Measurements from ENCODE around the gene SYT2.
"Not testable (repeated sequence)": the region's sequence is repeated elsewhere in the genome, so short reads cannot be mapped to it uniquely, and the experiment has no call there.

The SYT2 gene

DNA sequence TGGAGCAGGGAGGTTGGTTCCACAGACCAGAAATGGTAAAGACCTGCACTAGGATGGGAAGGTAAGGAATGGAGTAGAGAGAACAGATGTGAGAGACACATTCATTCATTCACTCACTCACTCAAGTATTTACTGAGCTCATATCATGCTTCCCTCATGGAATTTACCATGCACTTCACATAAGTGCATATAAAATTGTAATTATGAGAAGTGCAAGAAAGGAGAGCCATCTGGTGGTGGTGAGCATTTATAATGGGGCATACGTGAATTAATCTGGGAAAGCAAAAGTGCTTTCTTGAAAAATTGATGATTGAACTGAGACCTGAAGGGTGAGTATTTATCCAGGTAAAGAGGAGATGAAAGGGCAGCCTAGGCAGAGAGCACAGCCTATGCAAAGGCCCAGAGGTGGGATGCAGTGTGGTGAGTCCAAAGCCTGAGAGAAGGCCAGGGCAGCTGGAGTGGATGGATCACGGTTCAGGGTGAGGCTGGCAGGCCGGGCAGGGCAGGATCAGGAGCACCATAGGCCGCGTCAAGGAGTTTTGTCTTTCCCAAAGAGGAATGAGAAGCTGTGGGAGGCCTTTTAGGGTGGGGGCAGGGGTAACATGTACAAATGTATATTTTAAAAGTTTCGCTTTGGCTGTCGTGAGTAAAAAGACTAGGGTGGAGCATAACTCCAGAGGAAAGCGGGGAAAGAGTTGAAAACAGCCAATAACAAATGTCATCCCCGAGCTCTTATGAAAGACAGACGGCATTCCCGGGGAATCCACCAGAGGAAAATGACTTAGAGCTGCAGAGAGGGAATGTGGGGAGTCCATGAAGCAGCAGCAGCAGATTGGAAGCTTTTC lies 95.7 kb downstream of the SYT2 start:
- H3K36me3 ChIP-seq (ENCODE audit: control insufficient read depth, insufficient read depth, low read length), result not testable (repeated sequence)

DNA sequence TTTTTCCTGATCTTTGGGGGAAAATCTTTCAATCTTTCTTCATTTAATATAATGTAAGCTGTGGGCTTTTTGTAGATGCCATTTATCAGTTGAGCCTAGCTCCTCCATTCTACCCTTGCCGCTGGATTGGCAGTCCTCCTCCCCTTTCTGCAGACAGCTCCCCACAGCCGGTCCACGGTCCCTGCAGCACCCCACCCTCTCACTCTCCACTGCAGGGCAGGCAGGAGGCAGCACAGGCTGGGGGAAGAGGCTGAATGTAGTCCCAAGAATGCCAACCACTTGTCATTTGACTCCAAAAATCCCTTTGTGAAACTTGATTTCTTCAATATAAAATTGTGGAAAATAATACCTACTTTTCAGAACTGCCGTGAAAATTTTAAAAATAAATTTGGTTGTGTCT lies 96.7 kb downstream of the SYT2 start:
- H3K4me1 ChIP-seq (ENCODE audit: control insufficient read depth, insufficient read depth, low read length), result peaks cover 7% of the 10 kb centered on the region
- no peaks in the 10 kb centered on the region for H3K27me3 ChIP-seq (ENCODE audit: control insufficient read depth, insufficient read depth, low read length)
- no peaks in the 10 kb centered on the region for H3K36me3 ChIP-seq (ENCODE audit: control insufficient read depth, insufficient read depth, low read length)
- no peak overlapping the region for H3K4me3 ChIP-seq (ENCODE audit: low read length)
- no peak overlapping the region for H3K9ac ChIP-seq (ENCODE audit: low read length)
- no peaks in the 10 kb centered on the region for H3K9me3 ChIP-seq (ENCODE audit: control insufficient read depth, low read length)

More for the DNA sequence above, 95.7 kb downstream of the SYT2 start:
- not testable (repeated sequence) for H3K9ac ChIP-seq (ENCODE audit: low read length); H3K4me3 ChIP-seq (ENCODE audit: low read length); H3K27me3 ChIP-seq (ENCODE audit: control insufficient read depth, insufficient read depth, low read length); H3K9me3 ChIP-seq (ENCODE audit: control insufficient read depth, low read length)
- H3K4me1 ChIP-seq (ENCODE audit: control insufficient read depth, insufficient read depth, low read length), result peaks cover 18% of the 10 kb centered on the region

DNA sequence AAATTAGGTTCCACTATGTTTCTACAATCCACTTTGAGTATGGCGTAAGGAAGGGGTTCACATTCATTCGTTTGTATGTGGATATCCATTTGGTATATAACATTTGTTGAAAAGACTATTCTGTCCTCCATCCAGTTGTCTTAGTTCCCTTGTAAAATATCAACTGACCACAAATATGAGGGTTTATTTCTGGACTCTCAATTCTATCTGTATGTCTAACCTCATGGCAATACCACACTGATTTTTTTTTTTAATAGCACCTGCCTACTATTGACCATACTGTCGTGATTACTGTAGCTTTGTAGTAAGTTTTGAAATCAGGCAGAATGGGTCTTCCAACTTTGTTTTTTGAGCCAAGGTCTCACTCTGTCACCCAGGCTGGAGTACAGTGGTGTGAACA lies 98.2 kb downstream of the SYT2 start:
- H3K9ac ChIP-seq (ENCODE audit: low read length); H3K27me3 ChIP-seq (ENCODE audit: control insufficient read depth, insufficient read depth, low read length); H3K9me3 ChIP-seq (ENCODE audit: control insufficient read depth, low read length); H3K4me1 ChIP-seq (ENCODE audit: control insufficient read depth, insufficient read depth, low read length); H3K36me3 ChIP-seq (ENCODE audit: control insufficient read depth, insufficient read depth, low read length); H3K4me3 ChIP-seq (ENCODE audit: low read length): not testable (repeated sequence)

DNA sequence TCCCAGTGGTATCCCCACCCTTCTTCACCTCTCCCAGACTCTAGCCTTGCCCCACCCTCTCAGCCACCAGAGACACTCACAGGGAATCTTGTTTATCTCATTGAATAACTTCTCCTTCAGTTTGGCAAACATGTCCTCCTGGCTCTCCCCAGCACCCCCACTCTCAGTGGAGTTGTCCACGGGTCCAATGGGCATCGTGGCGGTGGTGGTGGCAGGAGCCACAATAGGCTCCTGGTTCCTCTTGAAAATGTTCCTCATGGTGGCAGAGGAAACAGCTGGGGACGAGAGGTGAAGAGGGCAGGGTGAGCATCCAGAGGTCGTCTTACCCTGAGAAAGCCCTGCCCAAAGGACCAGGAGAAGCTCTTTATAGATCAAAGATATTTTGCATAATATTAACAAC lies 104.7 kb downstream of the SYT2 start:
- Histone ChIP-seq H3K9me3 (ENCODE audit: control insufficient read depth, low read length) (no peaks in the 10 kb centered on the region), H3K27me3 (ENCODE audit: control insufficient read depth, insufficient read depth, low read length) (no peaks in the 10 kb centered on the region), H3K9ac (ENCODE audit: low read length) (no peak overlapping the region), H3K4me1 (ENCODE audit: control insufficient read depth, insufficient read depth, low read length) (no peaks in the 10 kb centered on the region), H3K4me3 (ENCODE audit: low read length) (no peak overlapping the region), H3K36me3 (ENCODE audit: control insufficient read depth, insufficient read depth, low read length) (no peaks in the 10 kb centered on the region)

DNA sequence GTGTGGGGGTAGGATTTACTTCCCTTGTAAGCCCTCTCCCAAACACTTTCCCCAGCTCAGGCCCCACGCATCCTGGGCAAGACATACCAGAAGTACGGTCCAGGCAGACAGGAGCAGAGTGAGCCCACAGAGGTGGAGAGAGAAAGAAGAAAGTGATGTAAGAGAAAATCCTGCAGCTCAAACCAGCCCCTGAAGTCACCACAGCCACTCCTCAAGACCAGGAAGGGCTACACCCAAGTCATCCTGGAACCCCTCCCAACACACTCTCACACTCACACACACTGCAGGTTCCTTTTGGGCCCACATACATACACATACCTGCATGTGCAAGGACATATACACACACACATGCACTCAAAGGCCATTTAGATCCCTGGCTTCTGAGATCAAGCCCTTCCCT lies 106.8 kb downstream of the SYT2 start:
- Histone ChIP-seq H3K36me3 (ENCODE audit: control insufficient read depth, insufficient read depth, low read length) (no peaks in the 10 kb centered on the region), H3K9ac (ENCODE audit: low read length) (no peak overlapping the region), H3K9me3 (ENCODE audit: control insufficient read depth, low read length) (no peaks in the 10 kb centered on the region), H3K27me3 (ENCODE audit: control insufficient read depth, insufficient read depth, low read length) (no peaks in the 10 kb centered on the region), H3K4me3 (ENCODE audit: low read length) (no peak overlapping the region), H3K4me1 (ENCODE audit: control insufficient read depth, insufficient read depth, low read length) (no peaks in the 10 kb centered on the region)

DNA sequence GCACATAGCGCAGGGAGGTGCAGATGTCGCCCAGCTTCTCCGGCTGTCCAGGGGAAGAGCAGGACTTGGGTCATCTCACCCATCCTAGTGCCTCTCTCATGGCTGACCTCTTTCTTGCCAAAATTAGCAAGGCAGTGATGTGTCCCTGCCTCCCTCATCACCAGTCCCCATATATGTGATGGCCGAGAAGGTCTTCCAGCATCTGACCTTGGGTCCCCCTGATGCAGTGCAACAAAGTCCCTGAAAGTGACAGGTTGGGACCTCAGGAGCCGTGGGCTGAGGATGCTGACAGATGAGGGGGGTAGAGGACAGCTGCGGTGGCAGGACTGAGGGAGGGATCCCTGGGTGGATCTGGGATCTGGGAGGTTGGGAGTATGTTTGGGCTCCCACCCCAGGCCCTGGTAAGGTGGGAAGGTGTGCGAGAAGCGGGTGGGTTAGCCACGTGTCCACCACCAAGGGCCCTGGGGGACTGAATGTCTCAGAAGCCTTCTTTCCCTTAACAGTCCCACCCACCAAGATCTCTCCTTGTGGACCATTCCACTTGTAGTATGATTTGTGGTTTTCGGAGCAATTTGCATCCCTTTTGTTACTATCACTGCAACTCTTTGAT lies 109.7 kb downstream of the SYT2 start:
- Histone ChIP-seq H3K27me3 (ENCODE audit: control insufficient read depth, insufficient read depth, low read length) (no peaks in the 10 kb centered on the region), H3K36me3 (ENCODE audit: control insufficient read depth, insufficient read depth, low read length) (no peaks in the 10 kb centered on the region), H3K9me3 (ENCODE audit: control insufficient read depth, low read length) (no peaks in the 10 kb centered on the region), H3K4me3 (ENCODE audit: low read length) (no peak overlapping the region), H3K9ac (ENCODE audit: low read length) (no peak overlapping the region), H3K4me1 (ENCODE audit: control insufficient read depth, insufficient read depth, low read length) (no peaks in the 10 kb centered on the region)

DNA sequence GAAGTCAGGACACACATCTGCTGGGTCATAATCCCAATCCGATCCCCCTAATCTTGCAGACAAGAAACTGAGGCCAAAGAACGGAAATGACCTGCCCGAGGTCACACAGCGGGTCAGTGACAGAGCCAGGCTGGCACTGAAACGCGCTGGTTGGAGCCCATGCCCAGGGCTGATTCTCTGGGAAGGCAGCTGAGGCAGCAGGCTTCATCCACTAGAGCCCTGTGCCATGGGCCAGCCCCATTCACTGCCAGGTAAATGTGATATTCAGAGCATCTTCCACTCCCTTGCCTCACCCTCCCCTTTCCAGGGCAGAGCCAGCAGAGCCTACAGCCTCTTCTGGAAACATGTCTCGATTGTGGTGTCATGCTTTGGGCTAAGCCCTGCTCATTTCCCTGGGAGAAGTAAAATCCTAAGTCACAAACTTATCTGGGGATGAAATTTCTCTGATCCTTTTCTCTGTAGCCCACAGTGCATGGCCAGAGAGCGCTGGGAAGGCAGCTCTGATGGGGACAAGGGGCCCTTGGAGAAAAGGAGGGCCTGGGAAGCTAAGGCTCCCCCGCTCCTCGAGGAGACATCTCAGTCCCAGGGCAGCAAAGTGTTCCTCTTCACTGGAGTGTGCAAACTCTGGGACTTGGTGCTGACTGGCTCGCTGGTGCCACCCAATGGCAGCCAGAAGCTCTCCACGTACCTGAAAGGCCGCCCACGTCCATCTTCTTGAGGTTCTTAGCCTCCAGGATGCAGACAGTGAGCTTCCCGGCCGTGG lies 110.4 kb downstream of the SYT2 start:
- Histone ChIP-seq H3K27me3 (ENCODE audit: control insufficient read depth, insufficient read depth, low read length) (no peaks in the 10 kb centered on the region), H3K4me3 (ENCODE audit: low read length) (no peak overlapping the region), H3K36me3 (ENCODE audit: control insufficient read depth, insufficient read depth, low read length) (no peaks in the 10 kb centered on the region)

DNA sequence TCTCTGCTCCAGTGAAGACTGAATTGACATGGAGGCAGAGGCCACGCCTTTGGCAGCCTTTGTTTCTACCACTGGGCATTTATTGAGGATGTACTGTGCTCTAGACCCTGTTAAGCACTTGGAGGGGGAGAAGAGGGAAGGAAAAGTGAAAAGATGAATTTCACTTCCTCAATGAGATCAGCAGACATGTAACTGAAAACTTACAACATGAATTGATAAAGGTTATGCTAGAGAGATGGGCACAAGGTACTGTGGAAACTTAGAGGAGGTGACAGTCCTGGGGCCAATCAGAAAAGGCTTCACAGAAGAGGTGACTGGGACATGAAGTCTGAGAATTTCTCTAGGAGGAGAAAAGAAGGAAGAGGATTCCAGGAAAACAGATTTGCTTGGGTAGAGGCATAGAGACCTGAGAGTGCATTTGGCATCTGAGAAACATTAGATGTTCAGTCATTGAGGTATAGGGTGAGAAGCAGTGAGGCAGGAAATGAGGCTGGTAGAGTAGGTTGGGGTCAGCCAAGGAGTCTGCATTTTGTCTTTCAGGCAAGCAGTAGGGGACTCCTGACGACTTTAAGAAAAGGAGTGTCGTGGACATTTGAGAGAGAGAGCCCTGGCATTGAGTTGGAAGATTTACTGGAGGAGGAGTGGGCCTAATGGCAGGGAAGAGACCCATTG lies 113.0 kb downstream of the SYT2 start:
- Histone ChIP-seq H3K36me3 (ENCODE audit: control insufficient read depth, insufficient read depth, low read length) (no peaks in the 10 kb centered on the region), H3K9me3 (ENCODE audit: control insufficient read depth, low read length) (no peaks in the 10 kb centered on the region), H3K4me1 (ENCODE audit: control insufficient read depth, insufficient read depth, low read length) (no peaks in the 10 kb centered on the region), H3K27me3 (ENCODE audit: control insufficient read depth, insufficient read depth, low read length) (no peaks in the 10 kb centered on the region), H3K4me3 (ENCODE audit: low read length) (no peak overlapping the region), H3K9ac (ENCODE audit: low read length) (no peak overlapping the region)

More for the DNA sequence above, 110.4 kb downstream of the SYT2 start:
- no peaks in the 10 kb centered on the region for H3K4me1 ChIP-seq (ENCODE audit: control insufficient read depth, insufficient read depth, low read length)
- H3K9ac ChIP-seq (ENCODE audit: low read length), result no peak overlapping the region
- H3K9me3 ChIP-seq (ENCODE audit: control insufficient read depth, low read length), result no peaks in the 10 kb centered on the region

DNA sequence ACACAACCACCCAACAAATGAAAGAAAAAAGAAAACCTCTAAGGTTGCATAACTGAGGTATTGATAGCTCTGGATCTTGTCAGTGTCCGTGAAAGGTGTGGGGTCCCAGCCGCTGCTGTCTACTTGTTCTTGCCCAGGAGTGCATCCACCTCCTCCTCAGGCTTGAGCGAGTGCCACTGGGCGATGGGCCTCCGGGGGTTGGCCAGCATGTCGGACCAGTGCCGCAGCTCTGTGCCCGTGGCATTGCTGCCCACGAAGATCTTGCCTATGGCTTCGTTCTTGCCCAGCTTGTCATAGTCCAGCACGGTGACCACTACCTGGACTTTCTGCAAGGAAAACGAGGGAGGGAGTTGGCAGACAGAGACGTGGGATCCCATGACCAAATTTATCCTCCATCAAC lies 113.6 kb downstream of the SYT2 start:
- H3K9me3 ChIP-seq (ENCODE audit: control insufficient read depth, low read length), result no peaks in the 10 kb centered on the region
- no peak overlapping the region for H3K9ac ChIP-seq (ENCODE audit: low read length)
- no peaks in the 10 kb centered on the region for H3K27me3 ChIP-seq (ENCODE audit: control insufficient read depth, insufficient read depth, low read length)
- no peak overlapping the region for H3K4me3 ChIP-seq (ENCODE audit: low read length)
- H3K36me3 ChIP-seq (ENCODE audit: control insufficient read depth, insufficient read depth, low read length), result no peaks in the 10 kb centered on the region
- H3K4me1 ChIP-seq (ENCODE audit: control insufficient read depth, insufficient read depth, low read length), result no peaks in the 10 kb centered on the region

DNA sequence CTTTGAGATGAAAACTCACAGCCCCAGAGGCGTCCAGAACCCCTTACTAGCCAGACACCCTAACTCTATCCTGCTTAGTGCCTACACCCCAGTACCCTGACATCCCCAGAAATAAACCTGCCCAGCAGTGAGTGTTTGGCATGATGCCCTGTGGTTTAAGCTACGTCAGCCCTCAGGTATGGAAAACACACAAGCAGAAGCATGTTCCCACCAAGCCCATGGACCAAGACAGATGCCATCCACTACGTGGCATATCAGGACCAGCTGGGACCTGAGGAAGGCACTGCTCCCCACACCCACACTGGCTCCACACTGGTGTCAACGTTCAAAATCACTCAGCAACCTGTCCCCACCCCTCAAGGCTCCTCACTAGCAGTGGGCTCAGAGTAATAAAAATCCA lies 116.4 kb downstream of the SYT2 start:
- Histone ChIP-seq H3K9ac (ENCODE audit: low read length) (no peak overlapping the region), H3K27me3 (ENCODE audit: control insufficient read depth, insufficient read depth, low read length) (no peaks in the 10 kb centered on the region), H3K36me3 (ENCODE audit: control insufficient read depth, insufficient read depth, low read length) (no peaks in the 10 kb centered on the region), H3K4me1 (ENCODE audit: control insufficient read depth, insufficient read depth, low read length) (no peaks in the 10 kb centered on the region), H3K9me3 (ENCODE audit: control insufficient read depth, low read length) (no peaks in the 10 kb centered on the region), H3K4me3 (ENCODE audit: low read length) (no peak overlapping the region)

DNA sequence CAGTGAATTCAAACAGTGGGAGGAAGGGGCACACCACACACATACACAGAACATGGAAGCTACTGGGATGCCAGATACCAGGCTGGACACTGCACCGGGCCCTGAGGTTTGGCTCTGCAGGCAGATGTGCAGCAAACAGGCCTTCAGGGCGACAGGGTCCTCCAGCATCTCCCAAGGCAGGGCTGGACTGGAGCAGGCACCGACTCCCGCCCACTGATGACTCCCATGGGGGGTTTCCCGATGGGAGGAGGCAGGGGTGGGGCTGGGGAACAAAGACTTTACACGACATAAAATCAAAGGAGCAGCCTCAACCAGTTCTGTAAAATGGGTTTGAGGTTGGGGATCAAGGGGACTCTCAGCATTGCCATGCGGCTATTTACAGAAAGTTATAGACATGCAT lies 118.1 kb downstream of the SYT2 start:
- no peaks in the 10 kb centered on the region for H3K27me3 ChIP-seq (ENCODE audit: control insufficient read depth, insufficient read depth, low read length)
- no peak overlapping the region for H3K4me3 ChIP-seq (ENCODE audit: low read length)
- no peaks in the 10 kb centered on the region for H3K36me3 ChIP-seq (ENCODE audit: control insufficient read depth, insufficient read depth, low read length)
- no peak overlapping the region for H3K9ac ChIP-seq (ENCODE audit: low read length)
- no peaks in the 10 kb centered on the region for H3K9me3 ChIP-seq (ENCODE audit: control insufficient read depth, low read length)
- no peaks in the 10 kb centered on the region for H3K4me1 ChIP-seq (ENCODE audit: control insufficient read depth, insufficient read depth, low read length)

DNA sequence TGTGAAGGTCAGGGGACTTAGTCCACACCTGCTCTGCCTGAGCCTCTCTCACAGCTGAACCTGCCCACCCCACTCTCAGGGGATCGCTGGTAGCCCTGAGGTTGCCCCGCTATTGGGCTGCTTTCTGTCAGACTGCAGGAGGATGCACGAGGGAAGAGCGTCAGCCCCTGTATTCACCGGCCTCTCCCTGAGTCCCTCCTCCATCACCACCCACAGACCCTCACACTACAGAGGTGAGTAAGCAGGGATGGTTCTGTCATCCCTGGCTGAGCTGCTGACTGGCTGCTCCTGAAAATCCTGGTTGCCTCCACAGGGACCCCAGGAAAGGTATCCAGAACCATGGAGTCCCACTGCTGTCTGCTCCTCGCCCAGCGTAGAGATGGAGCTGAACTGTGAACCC lies 118.7 kb downstream of the SYT2 start:
- Histone ChIP-seq H3K9ac (ENCODE audit: low read length) (no peak overlapping the region), H3K4me1 (ENCODE audit: control insufficient read depth, insufficient read depth, low read length) (peaks cover 2% of the 10 kb centered on the region), H3K9me3 (ENCODE audit: control insufficient read depth, low read length) (no peaks in the 10 kb centered on the region), H3K36me3 (ENCODE audit: control insufficient read depth, insufficient read depth, low read length) (no peaks in the 10 kb centered on the region), H3K27me3 (ENCODE audit: control insufficient read depth, insufficient read depth, low read length) (no peaks in the 10 kb centered on the region), H3K4me3 (ENCODE audit: low read length) (no peak overlapping the region)
